GM12801 (cell line): Measurements from ENCODE around the gene RSRC1.

Experiments used
- TF ChIP-seq, protein P1 (sequence below): IDR thresholded peaks from one replicate; pipeline ENCODE4 v1.5.1; 2011; ENCODE audit warnings: control low read depth; ENCODE audit not compliant: insufficient read length; ENCODE audit errors: extremely low read depth

Gene RSRC1

DNA sequence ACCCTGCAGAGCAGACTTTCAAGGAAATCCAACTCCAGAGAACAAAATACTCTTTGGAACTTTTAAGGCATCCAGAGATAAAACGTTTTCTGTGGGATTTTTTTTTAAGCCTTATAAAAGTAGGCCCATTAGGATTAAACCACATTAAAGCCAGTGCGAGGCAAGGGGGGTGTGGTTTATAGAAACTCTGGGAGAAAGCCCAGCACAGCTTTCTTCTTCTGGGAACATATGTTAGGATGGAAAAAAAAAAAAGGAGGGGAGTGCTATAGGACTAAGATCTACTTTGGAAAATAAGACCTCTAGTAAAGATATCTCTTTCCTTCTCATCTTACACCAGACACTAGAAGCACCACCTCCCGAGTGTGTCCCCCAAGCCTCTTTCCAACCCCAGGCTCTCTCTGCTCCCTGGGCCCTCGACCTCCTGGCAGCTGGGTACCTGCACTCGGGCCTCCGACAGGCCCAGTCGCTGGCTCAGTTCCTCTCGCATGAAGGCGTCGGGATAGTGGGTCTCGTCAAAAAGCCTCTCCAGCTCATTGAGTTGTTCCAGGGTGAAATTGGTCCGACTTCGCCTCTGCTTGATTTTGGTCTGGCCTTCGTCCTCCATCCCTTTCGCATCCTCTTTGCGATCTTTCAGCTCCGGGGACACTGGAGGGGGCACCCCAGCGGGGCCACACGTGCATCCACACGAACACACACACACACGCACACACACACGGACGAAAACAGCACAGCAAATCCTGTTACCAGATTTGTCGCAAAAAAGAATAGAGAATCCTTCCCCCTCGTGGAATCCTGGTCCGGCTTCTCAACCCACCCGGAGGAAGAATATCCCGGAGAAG lies 7.4 kb upstream of the RSRC1 start:
- TF ChIP-seq, protein P1, sequence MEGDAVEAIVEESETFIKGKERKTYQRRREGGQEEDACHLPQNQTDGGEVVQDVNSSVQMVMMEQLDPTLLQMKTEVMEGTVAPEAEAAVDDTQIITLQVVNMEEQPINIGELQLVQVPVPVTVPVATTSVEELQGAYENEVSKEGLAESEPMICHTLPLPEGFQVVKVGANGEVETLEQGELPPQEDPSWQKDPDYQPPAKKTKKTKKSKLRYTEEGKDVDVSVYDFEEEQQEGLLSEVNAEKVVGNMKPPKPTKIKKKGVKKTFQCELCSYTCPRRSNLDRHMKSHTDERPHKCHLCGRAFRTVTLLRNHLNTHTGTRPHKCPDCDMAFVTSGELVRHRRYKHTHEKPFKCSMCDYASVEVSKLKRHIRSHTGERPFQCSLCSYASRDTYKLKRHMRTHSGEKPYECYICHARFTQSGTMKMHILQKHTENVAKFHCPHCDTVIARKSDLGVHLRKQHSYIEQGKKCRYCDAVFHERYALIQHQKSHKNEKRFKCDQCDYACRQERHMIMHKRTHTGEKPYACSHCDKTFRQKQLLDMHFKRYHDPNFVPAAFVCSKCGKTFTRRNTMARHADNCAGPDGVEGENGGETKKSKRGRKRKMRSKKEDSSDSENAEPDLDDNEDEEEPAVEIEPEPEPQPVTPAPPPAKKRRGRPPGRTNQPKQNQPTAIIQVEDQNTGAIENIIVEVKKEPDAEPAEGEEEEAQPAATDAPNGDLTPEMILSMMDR, result no peak

DNA sequence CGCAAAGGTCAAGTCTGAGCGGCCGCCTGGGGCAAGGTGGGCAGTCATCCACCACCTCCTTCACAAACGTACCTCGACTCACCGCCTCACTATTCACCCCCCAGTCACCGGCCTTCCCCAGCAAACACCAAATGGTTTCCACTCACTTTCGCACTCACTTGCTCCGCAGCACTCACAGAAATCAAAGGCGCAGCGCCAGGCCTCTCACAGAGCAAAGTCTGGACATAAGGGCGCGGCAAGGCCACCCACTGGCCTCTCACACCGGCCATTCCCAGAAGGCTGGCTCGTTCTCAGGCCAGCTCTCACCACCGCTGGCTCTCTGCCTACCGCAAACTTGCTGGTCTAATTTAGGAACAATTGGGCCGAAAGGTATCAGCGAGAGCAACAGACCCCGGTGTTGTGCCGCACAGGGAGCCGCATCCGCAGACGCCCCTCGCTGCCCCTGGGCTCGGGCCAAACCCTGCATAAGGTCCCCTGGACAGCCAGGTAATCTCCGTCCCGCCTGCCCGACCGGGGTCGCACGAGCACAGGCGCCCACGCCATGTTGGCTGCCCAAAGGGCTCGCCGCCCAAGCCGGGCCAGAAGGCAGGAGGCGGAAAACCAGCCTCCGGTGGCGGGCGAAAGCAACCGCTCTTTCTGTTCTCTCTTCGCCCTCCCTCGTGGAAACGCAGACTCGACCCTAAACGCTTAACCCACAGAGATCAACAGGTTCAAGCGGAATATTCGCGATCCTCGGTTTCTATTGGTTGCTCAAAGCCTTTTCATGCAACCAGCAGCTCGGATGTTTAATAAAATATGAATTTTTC lies 6.6 kb upstream of the RSRC1 start:
- TF ChIP-seq, protein P1, result no peak

DNA sequence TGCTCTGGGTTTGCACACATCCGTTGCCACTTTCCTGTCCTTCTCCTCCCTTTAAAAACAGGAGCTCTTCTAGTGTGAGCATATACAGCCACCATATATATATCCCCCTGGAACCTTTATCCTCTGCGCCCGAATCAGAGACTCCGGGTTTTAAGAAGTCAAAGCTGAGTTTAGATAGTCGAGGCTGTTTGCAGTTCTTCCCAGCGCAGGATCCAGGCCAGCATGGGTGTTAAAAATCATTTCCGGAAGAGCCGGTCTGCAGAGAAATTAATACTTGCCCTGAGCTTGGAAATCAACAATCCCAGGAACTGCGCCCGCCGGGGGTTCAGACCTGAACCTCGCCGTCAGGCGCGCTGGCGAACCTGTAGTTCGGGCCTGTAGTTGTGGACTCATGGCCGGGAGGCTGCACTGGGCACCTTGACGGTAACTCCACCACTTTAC lies 6.0 kb upstream of the RSRC1 start:
- TF ChIP-seq, protein P1, result no peak

DNA sequence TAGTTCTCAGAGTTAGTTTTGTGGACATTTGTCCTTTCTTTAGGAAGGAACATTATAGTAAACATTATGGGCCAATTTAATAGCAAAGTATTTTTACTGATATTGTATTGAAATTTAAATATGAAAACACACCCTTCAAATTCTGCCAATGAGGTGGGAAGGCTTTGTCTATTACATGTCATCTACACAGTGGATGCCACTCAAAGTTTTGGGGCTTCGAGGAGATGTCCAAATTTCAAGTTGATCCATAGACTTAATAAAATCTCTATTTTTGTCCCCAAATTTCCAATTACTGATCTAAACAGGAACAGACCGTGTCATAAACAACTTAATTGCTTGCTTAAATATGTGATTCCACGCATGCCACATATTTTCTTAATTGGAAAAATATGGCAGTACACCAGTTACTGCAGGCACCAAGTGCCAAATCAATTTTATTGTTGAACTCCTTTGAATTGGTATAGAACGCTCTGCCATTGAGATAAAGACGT lies 5.4 kb upstream of the RSRC1 start:
- TF ChIP-seq, protein P1, result no peak

DNA sequence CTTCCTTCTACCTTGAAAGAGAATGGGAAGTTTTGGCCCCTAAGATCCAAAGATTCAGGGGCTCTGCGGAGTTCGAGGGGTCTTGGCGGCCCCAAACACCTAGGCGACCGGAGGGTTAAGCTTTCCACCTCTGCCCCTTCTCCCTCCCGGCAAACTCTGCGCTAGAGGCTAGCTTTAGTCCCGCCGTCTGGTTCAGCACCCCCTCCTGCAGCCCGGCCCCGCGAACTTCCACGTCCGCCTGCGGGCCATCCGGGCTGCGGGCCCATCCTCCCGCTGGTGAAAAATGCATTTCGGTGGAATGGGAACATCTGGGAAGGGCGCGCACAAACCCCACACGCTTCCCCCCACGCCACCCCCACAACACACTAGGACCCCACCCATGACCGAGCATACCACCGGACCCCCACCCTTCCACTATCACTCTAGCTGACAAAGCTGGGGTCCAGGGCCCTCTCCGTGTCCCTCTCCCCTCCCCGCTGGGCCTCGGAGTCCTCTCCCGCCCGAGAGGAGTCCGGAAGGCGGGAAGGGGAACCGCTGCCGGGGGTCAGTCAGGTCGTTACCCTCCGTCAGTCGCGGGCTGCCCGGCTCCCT lies 4.7 kb upstream of the RSRC1 start:
- TF ChIP-seq, protein P1, result no peak

DNA sequence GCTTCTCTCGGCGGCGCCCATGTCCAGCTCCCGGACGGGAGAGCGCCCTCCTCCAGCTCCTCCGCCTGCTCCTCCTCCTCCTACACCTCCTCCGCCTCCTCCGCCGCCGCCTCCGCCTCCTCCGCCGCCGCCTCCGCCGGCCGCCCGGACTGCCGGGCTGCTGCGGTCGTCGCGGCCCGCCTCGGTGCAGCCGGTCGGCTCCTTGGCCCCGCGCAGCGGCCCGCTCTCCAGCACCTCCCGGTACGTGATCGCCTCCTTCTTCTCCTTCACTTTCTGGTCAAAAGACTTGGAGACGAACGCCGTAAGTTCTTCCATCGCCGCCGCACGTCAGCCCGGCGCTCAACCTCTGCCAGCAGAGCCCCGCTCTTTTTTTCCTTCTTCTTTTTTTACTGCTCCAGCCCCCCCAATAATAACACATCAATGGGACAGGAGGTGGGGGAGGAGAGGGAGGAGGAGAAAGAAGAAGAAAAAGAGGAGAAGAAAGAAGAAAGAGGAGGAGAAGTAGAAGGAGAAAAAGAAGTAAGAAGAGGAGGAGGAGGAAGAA lies 4.1 kb upstream of the RSRC1 start:
- TF ChIP-seq, protein P1, result no peak
